ENCODE results near the gene MT1M. TPM values are rescaled to one million over a fixed set of nuclear protein-coding genes. Genes with fewer than 3 reads are reported as not detected.
A peak's percentile ranks its signal among the peaks of the same experiment; 100 is the strongest.

Gene MT1M
- total and polyA plus RNA-seq, 2 donors from 2014 or later, result 15.3 to 27.9 TPM

DNA sequence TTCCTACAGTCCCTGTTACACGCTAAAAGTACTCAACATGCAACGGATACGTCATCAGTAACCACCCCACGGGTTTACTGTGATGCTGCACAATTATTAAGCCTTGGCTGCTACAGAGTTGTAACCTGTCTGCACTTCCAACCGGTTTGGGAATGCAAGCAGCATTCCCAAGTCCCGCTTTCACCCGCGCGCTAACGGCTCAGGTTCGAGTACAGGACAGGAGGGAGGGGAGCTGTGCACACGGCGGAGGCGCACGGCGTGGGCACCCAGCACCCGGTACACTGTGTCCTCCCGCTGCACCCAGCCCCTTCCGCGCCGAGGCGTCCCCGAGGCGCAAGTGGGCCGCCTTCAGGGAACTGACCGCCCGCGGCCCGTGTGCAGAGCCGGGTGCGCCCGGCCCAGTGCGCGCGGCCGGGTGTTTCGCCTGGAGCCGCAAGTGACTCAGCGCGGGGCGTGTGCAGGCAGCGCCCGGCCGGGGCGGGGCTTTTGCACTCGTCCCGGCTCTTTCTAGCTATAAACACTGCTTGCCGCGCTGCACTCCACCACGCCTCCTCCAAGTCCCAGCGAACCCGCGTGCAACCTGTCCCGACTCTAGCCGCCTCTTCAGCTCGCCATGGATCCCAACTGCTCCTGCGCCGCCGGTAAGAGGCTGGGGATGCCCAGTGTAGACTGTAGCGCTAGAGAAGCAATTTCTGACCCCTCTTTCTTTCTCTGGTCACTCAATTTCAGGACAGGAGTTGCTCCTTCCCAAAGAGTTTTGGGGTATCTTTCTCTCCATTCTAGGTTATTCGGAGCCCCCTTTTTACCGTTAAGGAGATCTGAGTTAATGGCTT, 24.2 kb upstream of the MT1M start, which contains the start of gene MT2A:
Gene MT2A, plus strand, starts transcription at position 542 of the 833 bp plus-strand sequence. Its CDS starts 72 bp downstream, at position 614.
- Histone ChIP-seq H3K36me3 (ENCODE audit: control insufficient read depth in 2 of 3, insufficient read depth in 3 of 3, low read length in 3 of 3) (no peaks in the 10 kb centered on the region), H3K9me3 (ENCODE audit: control insufficient read depth in 2 of 3, insufficient read depth in 1 of 3, low read length in 3 of 3) (no peaks in the 10 kb centered on the region), H3K9ac (ENCODE audit: low read length in 3 of 3) (peak within 1 kb of the TSS; percentile 42 to 81 (median 68)), H3K4me1 (ENCODE audit: control insufficient read depth in 2 of 3, insufficient read depth in 2 of 3, low read depth in 1 of 3, low read length in 3 of 3) (peaks cover 0 to 32% (median 17%) of the 10 kb centered on the region in 3 donors), H3K27ac (ENCODE audit: low read depth in 2 of 2, low read length in 2 of 2) (peak within 1 kb of the TSS; percentile 94 to 96), H3K4me3 (ENCODE audit: low read length in 3 of 3) (peak within 1 kb of the TSS; percentile 65 to 94 (median 92)), H3K27me3 (ENCODE audit: control insufficient read depth, insufficient read depth, low read length) (no peaks in the 10 kb centered on the region)
- TF ChIP-seq, protein P1, sequence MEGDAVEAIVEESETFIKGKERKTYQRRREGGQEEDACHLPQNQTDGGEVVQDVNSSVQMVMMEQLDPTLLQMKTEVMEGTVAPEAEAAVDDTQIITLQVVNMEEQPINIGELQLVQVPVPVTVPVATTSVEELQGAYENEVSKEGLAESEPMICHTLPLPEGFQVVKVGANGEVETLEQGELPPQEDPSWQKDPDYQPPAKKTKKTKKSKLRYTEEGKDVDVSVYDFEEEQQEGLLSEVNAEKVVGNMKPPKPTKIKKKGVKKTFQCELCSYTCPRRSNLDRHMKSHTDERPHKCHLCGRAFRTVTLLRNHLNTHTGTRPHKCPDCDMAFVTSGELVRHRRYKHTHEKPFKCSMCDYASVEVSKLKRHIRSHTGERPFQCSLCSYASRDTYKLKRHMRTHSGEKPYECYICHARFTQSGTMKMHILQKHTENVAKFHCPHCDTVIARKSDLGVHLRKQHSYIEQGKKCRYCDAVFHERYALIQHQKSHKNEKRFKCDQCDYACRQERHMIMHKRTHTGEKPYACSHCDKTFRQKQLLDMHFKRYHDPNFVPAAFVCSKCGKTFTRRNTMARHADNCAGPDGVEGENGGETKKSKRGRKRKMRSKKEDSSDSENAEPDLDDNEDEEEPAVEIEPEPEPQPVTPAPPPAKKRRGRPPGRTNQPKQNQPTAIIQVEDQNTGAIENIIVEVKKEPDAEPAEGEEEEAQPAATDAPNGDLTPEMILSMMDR (IDR thresholded peaks at IDR 0.05; ENCODE audit: borderline replicate concordance, extremely low read depth, insufficient read depth), result no peak
- DNase-seq (peak; percentile 91 to 98 (median 95)), FAIRE-seq (no peak)
- intact Hi-C loops (cut with DNase I), result loop anchor here (10.0 kb wide), 1 partner anchor 77 kb away; the partner anchor contains the start of gene MT1X

GRCh38 chr16:56608876-56609462, 23.5 kb upstream of the MT1M start:
- intact Hi-C loops (cut with DNase I), result loop anchor here (10.0 kb wide), 1 partner anchor 76 kb away; the partner anchor contains the start of gene MT1X
- DNase-seq (peak in 1 of 5 donors; percentile 67), FAIRE-seq (no peak)
- H3K9ac ChIP-seq (ENCODE audit: low read length in 3 of 3), result peak overlapping the region; percentile 42 to 81 (median 68)
- H3K9me3 ChIP-seq (ENCODE audit: control insufficient read depth in 2 of 3, insufficient read depth in 1 of 3, low read length in 3 of 3), result no peaks in the 10 kb centered on the region
- no peaks in the 10 kb centered on the region for H3K27me3 ChIP-seq (ENCODE audit: control insufficient read depth, insufficient read depth, low read length)
- peaks cover 0 to 32% (median 17%) of the 10 kb centered on the region in 3 donors for H3K4me1 ChIP-seq (ENCODE audit: control insufficient read depth in 2 of 3, insufficient read depth in 2 of 3, low read depth in 1 of 3, low read length in 3 of 3)
- peak overlapping the region; percentile 84 to 92 for H3K27ac ChIP-seq (ENCODE audit: low read depth in 2 of 2, low read length in 2 of 2)
- TF ChIP-seq, protein P1 (IDR thresholded peaks at IDR 0.05; ENCODE audit: borderline replicate concordance, extremely low read depth, insufficient read depth), result no peak
- H3K36me3 ChIP-seq (ENCODE audit: control insufficient read depth in 2 of 3, insufficient read depth in 3 of 3, low read length in 3 of 3), result no peaks in the 10 kb centered on the region
- peak overlapping the region; percentile 65 to 94 (median 92) for H3K4me3 ChIP-seq (ENCODE audit: low read length in 3 of 3)

DNA sequence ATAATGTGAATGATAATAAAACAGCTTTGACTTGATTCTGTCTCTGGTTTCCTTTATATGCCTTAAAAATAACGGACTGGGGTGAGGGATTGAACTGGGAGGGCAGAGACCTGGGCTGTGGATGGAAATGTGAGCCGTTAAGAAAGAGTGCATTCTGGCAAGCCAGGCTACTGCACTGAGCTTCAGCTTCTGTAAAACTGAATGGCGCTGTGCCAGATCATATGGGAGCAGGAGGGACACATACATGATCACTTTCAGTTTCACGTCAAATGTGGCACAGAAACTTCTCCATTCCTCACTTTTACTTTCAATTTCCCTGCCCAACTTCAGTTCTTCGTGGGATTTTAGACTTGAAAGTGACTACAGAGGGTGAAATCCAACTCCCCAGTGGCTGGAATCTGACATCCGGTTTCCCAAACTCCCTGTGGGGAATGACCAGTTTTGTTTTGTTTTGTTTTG, 23.0 kb upstream of the MT1M start:
- Histone ChIP-seq H3K9ac (ENCODE audit: low read length in 3 of 3) (peak overlapping the region; percentile 2 to 81 (median 68)), H3K27ac (ENCODE audit: low read depth in 2 of 2, low read length in 2 of 2) (peak overlapping the region; percentile 84 to 92), H3K4me1 (ENCODE audit: control insufficient read depth in 2 of 3, insufficient read depth in 2 of 3, low read depth in 1 of 3, low read length in 3 of 3) (peaks cover 0 to 32% (median 17%) of the 10 kb centered on the region in 3 donors), H3K36me3 (ENCODE audit: control insufficient read depth in 2 of 3, insufficient read depth in 3 of 3, low read length in 3 of 3) (no peaks in the 10 kb centered on the region), H3K27me3 (ENCODE audit: control insufficient read depth, insufficient read depth, low read length) (no peaks in the 10 kb centered on the region), H3K4me3 (ENCODE audit: low read length in 3 of 3) (peak overlapping the region; percentile 17 to 94 (median 92)), H3K9me3 (ENCODE audit: control insufficient read depth in 2 of 3, insufficient read depth in 1 of 3, low read length in 3 of 3) (no peaks in the 10 kb centered on the region)
- TF ChIP-seq, protein P1 (IDR thresholded peaks at IDR 0.05; ENCODE audit: borderline replicate concordance, extremely low read depth, insufficient read depth), result no peak
- intact Hi-C loops (cut with DNase I), result loop anchor here (10.0 kb wide), 1 partner anchor 75 kb away; the partner anchor contains the start of gene MT1X
- peak in 4 of 5 donors; percentile 62 to 89 (median 72) for DNase-seq
- no peak for FAIRE-seq

Data from kidney (tissue), 14 donors.